GM12891 (cell line): ENCODE results near the gene TRANK1. TPM values are rescaled to one million over a fixed set of nuclear protein-coding genes. Genes with fewer than 3 reads are reported as not detected.

Source experiments
- DNase-seq: peaks from one replicate; pipeline ENCODE4 v3.0.0; 2011; ENCODE audit warnings: low spot score; ENCODE audit not compliant: insufficient read length
- FAIRE-seq: peaks from 2 replicates; lab custom pipeline; 2011; peaks lifted over from hg19 to GRCh38; lab: Jason Lieb, UNC
- PAX5 ChIP-seq: IDR thresholded peaks from 2 replicates; pipeline ENCODE4 v1.6.1; 2011; ENCODE audit warnings: low read length, moderate library complexity, mild to moderate bottlenecking; ENCODE audit not compliant: insufficient read depth, severe bottlenecking
- POLR2A ChIP-seq: IDR thresholded peaks from 2 replicates; pipeline ENCODE4 v1.6.1; 2011; ENCODE audit warnings: low read depth, low read length, control low read depth
- POLR2AphosphoS5 ChIP-seq: IDR thresholded peaks from 2 replicates; pipeline ENCODE4 v1.6.1; 2011; ENCODE audit warnings: low read depth, low read length, control low read depth
- POU2F2 ChIP-seq: IDR thresholded peaks from 2 replicates; pipeline ENCODE4 v1.6.1; 2011; ENCODE audit warnings: low read depth, mild to moderate bottlenecking, control low read depth, low read length, moderate library complexity
- SPI1 ChIP-seq: IDR thresholded peaks from 2 replicates; pipeline ENCODE4 v1.6.1; 2011; ENCODE audit warnings: low read depth, low read length, control low read depth
- TAF1 ChIP-seq: IDR thresholded peaks from 2 replicates; pipeline ENCODE4 v1.6.1; 2011; ENCODE audit warnings: low read depth, low read length, control low read depth
- polyA plus RNA-seq: library from polyadenylated mRNA; unstranded; fragments of >200 nt; gene quantifications from one replicate; pipeline ENCODE4 v1.2.1, GENCODE V29; 2012; ENCODE audit warnings: low read depth, missing spikeins, inconsistent platforms; ENCODE audit not compliant: missing spikeins

TRANK1 gene
- polyA plus RNA-seq = 3.1 TPM

DNA sequence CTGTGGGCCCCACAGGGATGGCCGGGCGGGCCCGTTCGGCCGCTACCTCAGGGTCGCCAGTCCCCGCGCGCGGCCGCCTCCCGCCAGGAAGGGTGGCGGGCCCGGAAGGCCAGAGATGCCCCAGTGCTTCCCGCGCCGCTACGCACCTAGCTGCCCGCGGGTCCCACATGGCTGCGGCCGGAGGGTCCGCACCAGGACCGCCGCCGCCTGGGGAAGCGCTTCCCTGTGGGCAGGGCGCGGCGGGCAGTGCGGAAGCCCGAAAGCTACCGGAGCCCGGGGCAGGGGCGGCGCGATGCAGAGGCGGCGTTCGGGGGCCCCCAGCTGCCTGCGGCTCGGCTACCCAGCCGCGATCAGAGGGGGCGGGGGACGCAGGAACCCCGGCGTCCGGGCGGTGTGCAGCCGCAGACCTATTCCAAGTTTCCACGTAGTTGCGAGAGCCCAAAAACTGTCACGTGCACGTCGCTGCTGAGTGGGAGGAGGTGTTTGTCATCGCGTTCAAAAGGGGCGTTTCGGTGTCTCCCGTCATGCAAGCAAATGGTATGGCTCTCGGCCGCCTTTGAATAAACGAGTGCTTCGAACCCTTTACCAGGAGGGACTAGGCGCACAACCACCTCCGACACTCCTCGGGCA is at the start of gene TRANK1:
TRANK1 (minus strand) TSS at position 414 of the 630 bp plus-strand sequence; CDS start at position 169, 245 bp downstream.
- TF ChIP-seq POLR2A (no peak), POLR2AphosphoS5 (no peak), POU2F2 (no peak), TAF1 (no peak), PAX5 (no peak), SPI1 (no peak)
- FAIRE-seq (peak; percentile 82), DNase-seq (peak; percentile 63)

GRCh38 chr3:36993326-36994283 is 48.8 kb upstream of the TRANK1 start, which contains the start of gene MLH1:
MLH1 (plus strand) TSS chr3:36993518; CDS start chr3:36993548, 30 bp downstream.
- TF ChIP-seq POLR2A (peak; percentile 96), POU2F2 (peak; percentile 48; the same call in 1 of the 2 replicates), SPI1 (peak; percentile 44; the same call in 1 of the 2 replicates), POLR2AphosphoS5 (peak; percentile 94), TAF1 (peak; percentile 92), PAX5 (peak; percentile 56)
- FAIRE-seq (peak; percentile 100), DNase-seq (peak; percentile 48)

- TF ChIP-seq POLR2AphosphoS5 (peak; percentile 89), POLR2A (peak; percentile 92), TAF1 (peak; percentile 78), PAX5 (no peak), POU2F2 (peak; percentile 71)
- FAIRE-seq (no peak), DNase-seq (peak; percentile 77)
Measured at GRCh38 chr3:36992806-36993325, 48.0 kb upstream of the TRANK1 start, which contains the start of gene EPM2AIP1. EPM2AIP1 (minus strand) TSS chr3:36993131; CDS start chr3:36993077, 54 bp downstream.

- FAIRE-seq (no peak), DNase-seq (no peak)
- TF ChIP-seq POLR2A (no peak), TAF1 (no peak), PAX5 (no peak), POU2F2 (no peak), SPI1 (no peak), POLR2AphosphoS5 (no peak)
Measured at GRCh38 chr3:36991923-36992805, 47.3 kb upstream of the TRANK1 start.

DNA sequence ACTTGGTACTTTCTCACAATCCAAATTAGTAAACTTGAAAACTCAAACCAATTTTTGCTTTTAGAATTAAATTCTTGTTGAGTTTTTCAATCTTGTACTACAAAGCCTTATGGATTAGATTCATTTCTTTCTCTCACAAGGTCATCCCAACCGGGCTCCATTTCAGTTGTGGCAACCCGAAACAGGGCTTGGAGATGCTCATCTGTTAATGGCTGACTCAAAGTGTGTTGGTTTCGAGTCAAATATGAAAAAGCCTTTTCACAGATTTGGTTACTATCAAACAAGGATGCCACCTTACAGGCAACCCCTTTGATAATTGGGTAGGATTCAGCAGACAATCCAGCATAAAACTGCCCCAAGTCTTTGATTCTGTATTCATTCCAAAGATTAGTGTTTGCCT is 46.3 kb upstream of the TRANK1 start:
- TF ChIP-seq POLR2A (no peak), SPI1 (no peak), POLR2AphosphoS5 (0 out of 2 replicates have a peak, but pooled peaks have one; percentile 21), TAF1 (no peak), PAX5 (no peak), POU2F2 (no peak)
- DNase-seq = no peak
- FAIRE-seq = no peak

GRCh38 chr3:36989568-36989967 is 44.7 kb upstream of the TRANK1 start:
- no peak for FAIRE-seq
- no peak for TF ChIP-seq PAX5
- no peak for TF ChIP-seq SPI1
- TF ChIP-seq POU2F2 = no peak
- no peak for TF ChIP-seq POLR2A
- TF ChIP-seq POLR2AphosphoS5 = no peak
- no peak for TF ChIP-seq TAF1
- DNase-seq = no peak

GRCh38 chr3:36989005-36989404 is 44.2 kb upstream of the TRANK1 start:
- TF ChIP-seq POU2F2 (no peak), SPI1 (peak; percentile 88)

GRCh38 chr3:36988356-36988755 is 43.5 kb upstream of the TRANK1 start:
- TF ChIP-seq POU2F2 (no peak), PAX5 (no peak), POLR2AphosphoS5 (no peak), POLR2A (no peak), SPI1 (no peak)
- no peak for FAIRE-seq

More at GRCh38 chr3:36989005-36989404, 44.2 kb upstream of the TRANK1 start:
- DNase-seq = no peak
- FAIRE-seq = no peak

GRCh38 chr3:36981006-36981405 is 36.2 kb upstream of the TRANK1 start:
- FAIRE-seq = no peak

More at GRCh38 chr3:36988356-36988755, 43.5 kb upstream of the TRANK1 start:
- no peak for DNase-seq

More at GRCh38 chr3:36981006-36981405, 36.2 kb upstream of the TRANK1 start:
- DNase-seq = no peak
- TF ChIP-seq SPI1 (no peak), TAF1 (no peak)
